IMR-90 (cell line): ENCODE measurements around the gene TBCD. TPM values are rescaled to one million over a fixed set of nuclear protein-coding genes. Genes with fewer than 3 reads are reported as not detected.

Experiments used
- ATAC-seq: fragments of 200-7000 bp; cut with Tn5 transposase; 2 replicates; pipeline ENCODE4 v1.9.1; 2020; ENCODE audit warnings: low read depth, mild to moderate bottlenecking, moderate library complexity
- BruUV-seq: library from RNA; stranded (reverse); fragments of 400-500 nt; replicated peaks from 2 replicates; lab custom pipeline; 2021; lab: Mats Ljungman, UMichigan
- CTCF ChIA-PET: fragments of 300-600 bp; formaldehyde crosslinking; extraction: SDS; loops from one replicate; lab custom pipeline; 2021; ENCODE audit warnings: antibody characterized with exemption; lab: Yijun Ruan, JAX
- POLR2A ChIA-PET: fragments of 300-600 bp; sonication (Branson Sonifier 250); formaldehyde crosslinking; loops from one replicate; lab custom pipeline; 2022; ENCODE audit warnings: antibody characterized with exemption; ENCODE audit not compliant: unreplicated experiment; lab: Charles Lee
- DNase-seq: peaks from one replicate; pipeline ENCODE4 v3.0.0; 2013
- H2AFZ ChIP-seq: replicated peaks from 2 replicates; pipeline ENCODE3; 2013; ENCODE audit warnings: low read length, mild to moderate bottlenecking; ENCODE audit not compliant: poor library complexity
- H2AK5ac ChIP-seq: 2 replicates; pipeline ENCODE4 v1.6.1; 2013; ENCODE audit warnings: low read depth, low read length, inconsistent platforms
- H2AK9ac ChIP-seq: replicated peaks from 2 replicates; pipeline ENCODE3; 2013; ENCODE audit warnings: mild to moderate bottlenecking, low read depth, low read length, moderate library complexity; ENCODE audit not compliant: poor library complexity
- H2BK120ac ChIP-seq: 2 replicates; pipeline ENCODE4 v1.6.1; 2013; ENCODE audit warnings: low read depth, low read length, inconsistent platforms
- H2BK15ac ChIP-seq: 3 replicates; pipeline ENCODE4 v1.6.1; 2013; ENCODE audit warnings: low read depth, low read length, inconsistent platforms
- H2BK20ac ChIP-seq: 2 replicates; pipeline ENCODE4 v1.6.1; 2013; ENCODE audit warnings: low read depth, mild to moderate bottlenecking, inconsistent platforms, low read length, moderate library complexity
- H2BK5ac ChIP-seq: 2 replicates; pipeline ENCODE4 v1.6.1; 2013; ENCODE audit warnings: mild to moderate bottlenecking, low read depth, low read length, inconsistent platforms; ENCODE audit not compliant: poor library complexity, severe bottlenecking
- H3K14ac ChIP-seq: replicated peaks from 2 replicates; pipeline ENCODE4 v1.6.1; 2013; ENCODE audit warnings: low read depth, low read length, inconsistent platforms
- H3K18ac ChIP-seq: 2 replicates; pipeline ENCODE4 v1.6.1; 2013; ENCODE audit warnings: low read depth, low read length, control low read depth
- H3K23ac ChIP-seq: 2 replicates; pipeline ENCODE4 v1.6.1; 2013; ENCODE audit warnings: low read depth, low read length, inconsistent platforms
- H3K27ac ChIP-seq: 2 replicates; pipeline ENCODE4 v1.5.1; 2013; ENCODE audit warnings: mild to moderate bottlenecking, control low read depth, low read length; ENCODE audit not compliant: insufficient read depth
- H3K27me3 ChIP-seq: 2 replicates; pipeline ENCODE4 v1.6.1; 2013; ENCODE audit warnings: low read length; ENCODE audit not compliant: control insufficient read depth, insufficient read depth
- H3K36me3 ChIP-seq: 2 replicates; pipeline ENCODE4 v1.6.1; 2013; ENCODE audit warnings: low read length, mixed read lengths; ENCODE audit not compliant: control insufficient read depth, insufficient read depth
- H3K4ac ChIP-seq: 2 replicates; pipeline ENCODE4 v1.6.1; 2013; ENCODE audit warnings: low read depth, low read length, inconsistent platforms
- H3K4me1 ChIP-seq: 2 replicates; pipeline ENCODE4 v1.6.1; 2013; ENCODE audit warnings: low read length, mixed read lengths; ENCODE audit not compliant: control insufficient read depth, insufficient read depth
- H3K4me2 ChIP-seq: 2 replicates; pipeline ENCODE4 v1.6.1; 2013; ENCODE audit warnings: low read depth, mild to moderate bottlenecking, control low read depth, low read length, moderate library complexity
- H3K4me3 ChIP-seq: 2 replicates; pipeline ENCODE4 v1.5.1; 2013; ENCODE audit warnings: low read depth, mild to moderate bottlenecking, control low read depth, low read length, moderate library complexity; ENCODE audit not compliant: insufficient read depth
- H3K56ac ChIP-seq: 2 replicates; pipeline ENCODE4 v1.6.1; 2013; ENCODE audit warnings: low read length, inconsistent platforms; ENCODE audit not compliant: insufficient read depth; ENCODE audit errors: extremely low read depth
- H3K79me1 ChIP-seq, 2 experiments: 2 replicates each; pipeline ENCODE4 v1.6.1; 2013; ENCODE audit warnings: low read length in 2 of 2, inconsistent platforms in 1 of 2, low read depth in 1 of 2
- H3K9ac ChIP-seq: 2 replicates; pipeline ENCODE4 v1.6.1; 2013; ENCODE audit warnings: low read depth, low read length, control low read depth
- H3K9me1 ChIP-seq: 2 replicates; pipeline ENCODE4 v1.6.1; 2013; ENCODE audit warnings: low read length, inconsistent platforms; ENCODE audit not compliant: insufficient read depth
- H3K9me3 ChIP-seq: 2 replicates; pipeline ENCODE4 v1.6.1; 2013; ENCODE audit warnings: low read length; ENCODE audit not compliant: control insufficient read depth, insufficient read depth
- H4K20me1 ChIP-seq: 2 replicates; pipeline ENCODE4 v1.6.1; 2013; ENCODE audit warnings: low read length, inconsistent platforms; ENCODE audit not compliant: insufficient read depth
- H4K5ac ChIP-seq: 2 replicates; pipeline ENCODE4 v1.6.1; 2013; ENCODE audit warnings: mild to moderate bottlenecking, low read depth, low read length, control low read depth
- H4K8ac ChIP-seq, 2 experiments: 2 replicates each; pipeline ENCODE4 v1.6.1; 2013; ENCODE audit warnings: low read depth in 2 of 2, low read length in 2 of 2, control low read depth in 1 of 2, inconsistent platforms in 1 of 2
- H4K91ac ChIP-seq: 2 replicates; pipeline ENCODE4 v1.6.1; 2013; ENCODE audit warnings: low read depth, low read length, inconsistent platforms; ENCODE audit not compliant: insufficient read depth
- BHLHE40 ChIP-seq: fragments of 150-350 bp; IDR thresholded peaks from 2 replicates; pipeline ENCODE4 v1.6.1; 2016; ENCODE audit warnings: mild to moderate bottlenecking, low read depth, low read length
- CEBPB ChIP-seq: IDR thresholded peaks from 2 replicates; pipeline ENCODE4 v1.6.1; 2012; ENCODE audit warnings: low read depth, low read length, improper control_type of control experiment
- CHD1 ChIP-seq: IDR thresholded peaks from 2 replicates; pipeline ENCODE4 v1.6.1; 2012; ENCODE audit warnings: low read depth, low read length, improper control_type of control experiment
- FOS ChIP-seq: fragments of 150-350 bp; IDR thresholded peaks from 2 replicates; pipeline ENCODE4 v1.6.1; 2016; ENCODE audit warnings: low read depth, low read length
- MAFK ChIP-seq: IDR thresholded peaks from 2 replicates; pipeline ENCODE4 v1.6.1; 2012; ENCODE audit warnings: low read depth, low read length, improper control_type of control experiment
- MAZ ChIP-seq: IDR thresholded peaks from 2 replicates; pipeline ENCODE4 v1.6.1; 2012; ENCODE audit warnings: low read depth, mild to moderate bottlenecking, low read length, improper control_type of control experiment, moderate library complexity, borderline replicate concordance
- MXI1 ChIP-seq: IDR thresholded peaks from 2 replicates; pipeline ENCODE4 v1.6.1; 2012; ENCODE audit warnings: low read depth, mild to moderate bottlenecking, low read length, moderate library complexity, borderline replicate concordance
- NFE2L2 ChIP-seq: fragments of 150-350 bp; IDR thresholded peaks from 2 replicates; pipeline ENCODE4 v1.6.1; 2016; ENCODE audit warnings: low read depth, mild to moderate bottlenecking, low read length
- POLR2A ChIP-seq: IDR thresholded peaks from 2 replicates; pipeline ENCODE4 v1.6.1; 2012; ENCODE audit warnings: mild to moderate bottlenecking, low read depth, low read length
- RAD21 ChIP-seq: IDR thresholded peaks from 2 replicates; pipeline ENCODE4 v1.6.1; 2012; ENCODE audit warnings: low read length, improper control_type of control experiment
- RCOR1 ChIP-seq: IDR thresholded peaks from 2 replicates; pipeline ENCODE4 v1.6.1; 2012; ENCODE audit warnings: mild to moderate bottlenecking, low read length, improper control_type of control experiment; ENCODE audit not compliant: insufficient replicate concordance
- RFX5 ChIP-seq: IDR thresholded peaks from 2 replicates; pipeline ENCODE4 v1.8.0; 2012; ENCODE audit warnings: low read depth, mild to moderate bottlenecking, low read length, moderate library complexity
- SMC3 ChIP-seq: fragments of 150-350 bp; IDR thresholded peaks from 2 replicates; pipeline ENCODE4 v1.6.1; 2016; ENCODE audit warnings: low read depth, mild to moderate bottlenecking, antibody characterized with exemption, low read length, moderate library complexity
- USF2 ChIP-seq: fragments of 150-350 bp; IDR thresholded peaks from 2 replicates; pipeline ENCODE4 v1.6.1; 2017; ENCODE audit warnings: mild to moderate bottlenecking, antibody characterized with exemption, low read length, low read depth
- WGBS, 2 experiments: methylation state at CpG; one replicate each; pipeline versions ENCODE4 v1.1.5 to v1.1.7; 2013; ENCODE audit warnings: missing lambda C conversion rate in 2 of 2; ENCODE audit not compliant: insufficient read length in 1 of 2; ENCODE audit errors: extremely low coverage in 2 of 2; 5-methylcytosine and 5-hydroxymethylcytosine counted together
- dilution Hi-C: fragments of 300-500 bp; cut with HindIII; formaldehyde crosslinking; loops from one replicate; pipeline ENCODE4 v1.14.3; 2018; ENCODE audit warnings: low sequenced_read_pairs; ENCODE audit not compliant: unreplicated experiment
- in situ Hi-C: fragments of 300-500 bp; cut with MboI; formaldehyde crosslinking; loops from 3 replicates; pipeline ENCODE4 v1.14.3; 2019; ENCODE audit warnings: low sequenced_read_pairs, inconsistent platforms, mixed read lengths
- intact Hi-C: fragments of 100-400 bp; cut with micrococcal nuclease; formaldehyde crosslinking; loops from 2 replicates; pipeline ENCODE4 v1.10.0; 2022
- polyA plus RNA-seq, 3 experiments: library from polyadenylated mRNA; depleted of rRNA; stranded (reverse); fragments of >200 nt; gene quantifications; 2 replicates each; pipeline ENCODE4 v1.2.3, GENCODE V29; 2012; ENCODE audit warnings: low replicate concordance in 1 of 3
- total RNA-seq: library from RNA; depleted of rRNA; stranded (reverse); fragments of >200 nt; gene quantifications from 2 replicates; pipeline ENCODE4 v1.2.3, GENCODE V29; 2012
- TF ChIP-seq, protein P1 (sequence below): conservative IDR thresholded peaks from 2 replicates; pipeline ENCODE4 v1.5.1; 2012; ENCODE audit warnings: mild to moderate bottlenecking, low read depth, low read length, improper control_type of control experiment
- TF ChIP-seq, protein P2 (sequence below): fragments of 150-350 bp; IDR thresholded peaks from 2 replicates; pipeline ENCODE4 v1.6.1; 2016; ENCODE audit warnings: low read depth, mild to moderate bottlenecking, low read length, moderate library complexity, borderline replicate concordance

Gene TBCD
- total and polyA plus RNA-seq, 2 of the 4 experiments (the other 2 are of a cell fraction) = 21.9 to 54.5 TPM

- Histone ChIP-seq H3K9ac (no peak overlapping the region), H3K4me2 (no peak overlapping the region), H3K4me1 (peaks cover 4% of the 10 kb centered on the region; the same call in 1 of the 2 replicates), H3K14ac (no peak overlapping the region), H3K79me1 (peaks cover 10 to 23% of the 10 kb centered on the region in 2 experiments; a peak in 3 of 4 replicates), H3K9me3 (no peaks in the 10 kb centered on the region), H2BK20ac (no peak overlapping the region), H4K8ac (no peak overlapping the region), H3K27me3 (no peaks in the 10 kb centered on the region), H4K91ac (no peak overlapping the region), H2BK5ac (no peak overlapping the region), H2AK9ac (no peak overlapping the region), H4K5ac (no peak overlapping the region), H2AFZ (no peak overlapping the region), H3K36me3 (peaks cover 24% of the 10 kb centered on the region), H3K4ac (no peak overlapping the region), H3K4me3 (no peak overlapping the region), H3K9me1 (peaks cover 13% of the 10 kb centered on the region), H3K23ac (no peak overlapping the region), H2BK15ac (no peak overlapping the region), H3K27ac (no peak overlapping the region), H2BK120ac (no peak overlapping the region), H2AK5ac (no peak overlapping the region), H3K56ac (no peak overlapping the region), H3K18ac (no peak overlapping the region), H4K20me1 (peaks cover 5% of the 10 kb centered on the region)
- WGBS, 2 experiments = 88% methylated on average over 19 of the region's 20 CpGs; no CpG with 5 or more reads in 1 of the 2 experiments
- TF ChIP-seq USF2 = no peak
- no peak for TF ChIP-seq CEBPB
- TF ChIP-seq, protein P1, sequence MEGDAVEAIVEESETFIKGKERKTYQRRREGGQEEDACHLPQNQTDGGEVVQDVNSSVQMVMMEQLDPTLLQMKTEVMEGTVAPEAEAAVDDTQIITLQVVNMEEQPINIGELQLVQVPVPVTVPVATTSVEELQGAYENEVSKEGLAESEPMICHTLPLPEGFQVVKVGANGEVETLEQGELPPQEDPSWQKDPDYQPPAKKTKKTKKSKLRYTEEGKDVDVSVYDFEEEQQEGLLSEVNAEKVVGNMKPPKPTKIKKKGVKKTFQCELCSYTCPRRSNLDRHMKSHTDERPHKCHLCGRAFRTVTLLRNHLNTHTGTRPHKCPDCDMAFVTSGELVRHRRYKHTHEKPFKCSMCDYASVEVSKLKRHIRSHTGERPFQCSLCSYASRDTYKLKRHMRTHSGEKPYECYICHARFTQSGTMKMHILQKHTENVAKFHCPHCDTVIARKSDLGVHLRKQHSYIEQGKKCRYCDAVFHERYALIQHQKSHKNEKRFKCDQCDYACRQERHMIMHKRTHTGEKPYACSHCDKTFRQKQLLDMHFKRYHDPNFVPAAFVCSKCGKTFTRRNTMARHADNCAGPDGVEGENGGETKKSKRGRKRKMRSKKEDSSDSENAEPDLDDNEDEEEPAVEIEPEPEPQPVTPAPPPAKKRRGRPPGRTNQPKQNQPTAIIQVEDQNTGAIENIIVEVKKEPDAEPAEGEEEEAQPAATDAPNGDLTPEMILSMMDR = no peak
- TF ChIP-seq, protein P2, sequence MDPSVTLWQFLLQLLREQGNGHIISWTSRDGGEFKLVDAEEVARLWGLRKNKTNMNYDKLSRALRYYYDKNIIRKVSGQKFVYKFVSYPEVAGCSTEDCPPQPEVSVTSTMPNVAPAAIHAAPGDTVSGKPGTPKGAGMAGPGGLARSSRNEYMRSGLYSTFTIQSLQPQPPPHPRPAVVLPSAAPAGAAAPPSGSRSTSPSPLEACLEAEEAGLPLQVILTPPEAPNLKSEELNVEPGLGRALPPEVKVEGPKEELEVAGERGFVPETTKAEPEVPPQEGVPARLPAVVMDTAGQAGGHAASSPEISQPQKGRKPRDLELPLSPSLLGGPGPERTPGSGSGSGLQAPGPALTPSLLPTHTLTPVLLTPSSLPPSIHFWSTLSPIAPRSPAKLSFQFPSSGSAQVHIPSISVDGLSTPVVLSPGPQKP = no peak
- TF ChIP-seq BHLHE40 = no peak
- TF ChIP-seq MXI1 = no peak
- TF ChIP-seq SMC3 = no peak
- TF ChIP-seq MAZ = no peak
- no peak for TF ChIP-seq POLR2A
- TF ChIP-seq NFE2L2 = no peak
- TF ChIP-seq RCOR1 = no peak
- no peak for TF ChIP-seq FOS
- TF ChIP-seq MAFK = no peak
- TF ChIP-seq CHD1 = no peak
- TF ChIP-seq RAD21 = no peak
- no peak for TF ChIP-seq RFX5
- ATAC-seq = no peak
- no TSS peak for BruUV-seq
- ChIA-PET CTCF (no interaction called here), POLR2A (interaction anchor here (0.6 kb wide), 1 partner anchor 29 kb away, joined by 6 read pairs; no protein-coding TSS in a partner anchor)
- in situ Hi-C loops = no loop called here
- intact Hi-C loops = no loop called here
- no peak for DNase-seq
- dilution Hi-C loops = no loop called here
Observed at GRCh38 chr17:82832411-82832810, 80.5 kb downstream of the TBCD start.
